Upper lobe of left lung (tissue), 4 donors: ENCODE measurements around the gene UNC5A.

Experiments
- CTCF ChIP-seq, 6 experiments: fragments of 450-650 bp in 4 of 6; fragments of 200-600 bp in 2 of 6; sonication (generic) in 2 of 6; IDR thresholded peaks; one replicate each; pipeline ENCODE4 v1.5.1; 2016 to 2019; ENCODE audit warnings: antibody characterized with exemption in 6 of 6
- EP300 ChIP-seq, 4 donors: sonication (generic); formaldehyde crosslinking; IDR thresholded peaks; one replicate each; pipeline ENCODE4 v1.5.1; 2017; ENCODE audit warnings: antibody characterized with exemption in 4 of 4, control low read depth in 2 of 4
- POLR2AphosphoS5 ChIP-seq, 2 donors: sonication (generic); formaldehyde crosslinking; IDR thresholded peaks; one replicate each; pipeline ENCODE4 v1.5.1; 2017; ENCODE audit warnings: antibody characterized with exemption in 2 of 2

- TF ChIP-seq POLR2AphosphoS5 (IDR thresholded peaks at IDR 0.05) = no peak
- no peak for TF ChIP-seq EP300 (IDR thresholded peaks at IDR 0.05)
- no peak for TF ChIP-seq CTCF (IDR thresholded peaks at IDR 0.05)
Observed at GRCh38 chr5:176797456-176798050, 12.8 kb upstream of the UNC5A start.
